OCI-M1 (cell line): ENCODE results near the gene EEF1AKMT2.
"Not testable (repeated sequence)": the region's sequence is repeated elsewhere in the genome, so short reads cannot be mapped to it uniquely, and the experiment has no call there.

Source experiments
- DNase-seq: peaks from one replicate; lab custom pipeline; 2025; lab: John Stamatoyannopoulos, UW

Gene EEF1AKMT2

DNA sequence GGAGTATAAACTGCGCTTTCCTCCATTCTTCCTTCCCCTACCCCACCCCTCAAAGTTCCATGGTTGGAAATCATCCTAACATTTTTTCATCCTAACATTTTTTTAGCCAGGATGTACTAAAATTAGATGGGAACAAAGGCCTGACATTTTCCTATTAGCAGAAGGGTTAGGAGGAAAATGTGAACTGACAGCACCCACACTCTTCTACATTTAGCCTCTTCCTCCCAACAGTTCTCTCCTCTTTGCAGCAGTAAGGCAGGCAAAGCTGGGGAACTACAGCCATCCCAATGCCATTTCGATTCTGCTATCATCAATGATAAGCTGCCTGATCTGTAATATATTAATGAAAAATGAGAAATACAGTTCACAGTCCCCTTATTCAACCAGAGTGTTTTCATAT, 36.1 kb downstream of the EEF1AKMT2 start:
- no peak for DNase-seq

DNA sequence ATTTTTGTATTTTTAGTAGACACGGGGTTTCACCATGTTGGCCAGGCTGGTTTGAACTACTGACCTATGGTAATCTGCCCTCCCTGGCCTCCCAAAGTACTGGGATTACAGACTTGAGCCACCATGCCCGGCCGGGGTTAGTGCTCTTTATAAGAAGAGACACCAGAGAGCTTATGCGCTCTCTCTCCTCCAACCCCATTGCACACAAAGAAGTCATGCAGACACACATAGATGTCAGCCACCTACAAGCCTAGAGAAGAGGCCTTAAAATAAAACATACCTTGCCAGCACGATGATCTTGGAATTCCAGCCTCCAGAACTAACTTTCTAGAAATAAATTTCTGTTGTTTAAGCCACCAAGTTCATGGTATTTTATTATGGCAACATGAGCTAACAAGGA, 37.5 kb downstream of the EEF1AKMT2 start:
- DNase-seq: no peak

GRCh38 chr10:124748953-124749645, 42.6 kb downstream of the EEF1AKMT2 start:
- peak; percentile 47 for DNase-seq

- DNase-seq: no peak
These were observed 43.5 kb downstream of the EEF1AKMT2 start for GRCh38 chr10:124748166-124748565.

DNA sequence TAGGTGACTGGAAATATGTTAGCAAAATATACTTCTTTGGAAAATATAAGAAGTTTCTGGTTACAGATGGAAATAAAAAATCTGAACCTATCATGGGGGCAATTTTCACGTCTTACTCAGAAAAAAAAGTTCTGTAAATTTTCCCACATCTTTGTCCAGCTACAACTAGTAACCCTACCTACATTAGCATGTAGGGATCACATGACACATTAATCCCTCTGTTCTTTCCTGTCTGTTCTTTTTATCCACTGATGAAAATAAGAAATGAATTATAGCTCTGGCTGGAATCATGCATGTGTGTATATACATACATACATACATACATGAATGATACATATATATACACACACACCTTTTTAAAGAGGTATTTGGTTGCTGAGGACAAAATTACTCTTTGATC, 43.9 kb downstream of the EEF1AKMT2 start:
- DNase-seq: no peak

DNA sequence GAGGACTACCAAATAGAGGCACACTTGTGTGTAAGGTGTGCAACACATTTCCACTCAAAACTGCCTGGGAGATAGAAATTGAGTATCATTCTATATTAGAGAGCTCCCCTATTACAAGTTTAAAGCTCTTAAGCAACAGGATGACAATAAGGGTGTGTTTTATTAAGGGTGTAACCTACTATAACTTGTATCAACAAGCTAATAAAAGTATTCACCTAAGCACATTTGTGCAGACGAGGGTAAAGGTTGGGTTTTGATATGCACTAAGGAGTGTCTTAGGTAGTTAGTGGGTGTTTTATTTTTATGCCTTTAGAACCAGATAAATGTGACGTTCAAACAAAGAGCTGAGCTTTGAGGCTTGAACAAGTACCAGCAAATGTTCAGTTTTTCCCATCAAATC, 44.7 kb downstream of the EEF1AKMT2 start:
- DNase-seq: no peak

GRCh38 chr10:124746447-124746846, 45.2 kb downstream of the EEF1AKMT2 start:
- not testable (repeated sequence) for DNase-seq

GRCh38 chr10:124745673-124746072, 46.0 kb downstream of the EEF1AKMT2 start:
- DNase-seq: peak; percentile 83

DNA sequence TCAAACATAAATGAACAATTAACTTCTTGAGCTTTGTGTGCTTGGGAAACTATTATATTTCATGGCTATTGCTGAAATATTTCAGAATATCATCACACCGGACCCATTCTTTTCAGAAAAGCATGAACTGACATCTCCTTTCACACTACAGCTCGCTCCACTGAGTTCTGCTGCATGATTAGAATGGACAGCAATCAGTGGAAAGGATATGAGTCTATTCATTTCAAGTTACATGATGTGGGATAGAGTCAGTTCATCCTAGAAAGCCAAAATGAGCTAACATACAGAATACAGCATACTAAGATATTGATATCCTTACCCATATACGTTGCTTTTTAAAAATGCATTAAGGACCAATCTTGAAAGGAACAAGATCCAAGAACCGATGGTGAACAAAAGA, 46.4 kb downstream of the EEF1AKMT2 start:
- no peak for DNase-seq

DNA sequence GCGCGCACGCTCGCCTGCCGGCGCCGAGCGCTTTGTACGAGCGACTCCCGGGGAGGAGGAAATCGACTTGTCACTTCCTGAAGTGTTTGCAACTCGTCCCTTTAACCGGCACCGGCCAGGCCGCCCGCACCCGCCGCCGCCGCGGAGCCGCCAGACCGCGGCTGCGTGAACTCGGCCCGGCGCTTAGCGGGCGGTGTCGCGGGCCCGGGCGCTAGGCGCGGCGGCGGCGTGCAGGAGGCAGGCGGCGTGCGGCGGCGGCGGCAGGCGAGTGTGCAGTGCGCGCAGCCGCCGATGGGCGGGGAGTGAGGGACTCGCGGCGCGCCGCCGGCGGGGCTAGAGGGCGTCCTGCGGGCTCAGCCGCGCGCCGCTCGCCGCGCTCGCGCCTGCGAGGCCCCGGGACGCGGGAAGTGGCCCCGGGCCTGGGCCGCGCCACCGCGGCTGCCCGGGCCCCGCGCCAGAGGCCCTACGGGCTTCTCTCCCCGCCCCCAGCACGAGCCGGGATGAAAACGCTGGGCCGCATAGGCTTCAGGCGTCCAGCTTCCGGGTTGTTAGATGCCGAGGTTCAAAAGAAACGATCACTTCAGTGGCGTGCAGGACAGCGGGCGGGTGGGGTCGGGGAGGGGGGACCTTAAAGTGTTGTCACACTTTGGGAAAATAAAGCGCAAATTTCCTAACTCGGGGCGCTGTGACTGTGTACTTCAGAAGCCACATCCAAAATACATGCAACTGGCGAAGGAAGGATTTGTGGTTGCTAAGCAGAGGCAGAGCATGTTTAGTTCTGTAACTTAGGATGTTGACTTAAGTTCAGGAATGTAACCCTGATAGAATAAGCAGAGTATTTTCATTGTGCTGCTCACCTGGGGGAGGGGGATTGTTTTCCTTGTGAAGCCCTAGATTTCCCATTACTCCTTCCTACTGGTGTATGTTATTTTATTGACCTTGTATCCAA, 47.3 kb downstream of the EEF1AKMT2 start, which contains the start of gene FAM53B:
Gene FAM53B (minus strand): TSS at position 277 of the 949 bp plus-strand sequence. CDS start 37,665 bp downstream, outside the sequence.
- DNase-seq: peak; percentile 92

DNA sequence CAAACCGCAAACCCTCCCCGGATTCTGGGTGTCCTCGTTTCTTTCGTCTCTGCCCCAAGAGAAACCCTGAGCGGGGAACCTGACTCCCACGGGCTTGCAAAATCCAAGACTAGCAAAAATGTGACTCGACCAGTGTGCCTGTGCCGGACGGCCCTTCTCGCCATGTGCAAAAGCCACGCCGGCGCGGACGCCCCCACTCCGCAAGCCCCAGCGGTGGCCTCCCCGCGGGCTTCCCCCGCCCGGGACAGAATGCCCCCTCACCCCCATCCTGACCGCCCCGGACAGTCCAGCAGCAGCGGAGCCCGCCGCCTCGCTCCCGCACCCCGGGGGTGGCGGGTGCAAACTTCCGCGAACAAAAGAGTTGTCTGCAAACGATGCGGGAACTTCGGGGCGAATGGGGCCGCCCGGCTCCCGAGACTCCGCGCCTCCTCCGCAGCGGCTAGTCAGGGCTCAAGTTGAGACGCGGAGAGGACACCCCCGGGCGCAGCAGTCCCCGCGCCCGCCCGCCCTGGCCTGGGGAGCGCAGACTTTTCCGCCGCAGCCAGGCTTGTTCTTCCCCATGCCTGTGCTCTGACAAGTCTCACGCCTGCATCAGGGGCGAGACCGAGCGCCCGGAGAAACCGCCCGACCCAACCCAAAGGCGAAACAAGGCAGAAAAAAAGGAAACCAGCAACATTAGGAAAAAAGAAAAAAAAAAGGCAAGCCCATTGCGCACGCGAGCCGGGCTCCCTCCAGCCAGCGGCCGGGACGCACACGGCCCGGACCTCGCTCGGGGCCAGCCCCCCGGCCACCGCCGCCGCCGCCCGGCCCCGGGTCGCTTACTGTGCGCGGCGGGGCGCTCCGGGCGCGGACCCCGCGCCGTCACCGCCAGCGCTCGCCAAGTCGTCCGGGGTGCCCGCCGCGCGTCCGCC, 48.2 kb downstream of the EEF1AKMT2 start:
- peak; percentile 59 for DNase-seq

DNA sequence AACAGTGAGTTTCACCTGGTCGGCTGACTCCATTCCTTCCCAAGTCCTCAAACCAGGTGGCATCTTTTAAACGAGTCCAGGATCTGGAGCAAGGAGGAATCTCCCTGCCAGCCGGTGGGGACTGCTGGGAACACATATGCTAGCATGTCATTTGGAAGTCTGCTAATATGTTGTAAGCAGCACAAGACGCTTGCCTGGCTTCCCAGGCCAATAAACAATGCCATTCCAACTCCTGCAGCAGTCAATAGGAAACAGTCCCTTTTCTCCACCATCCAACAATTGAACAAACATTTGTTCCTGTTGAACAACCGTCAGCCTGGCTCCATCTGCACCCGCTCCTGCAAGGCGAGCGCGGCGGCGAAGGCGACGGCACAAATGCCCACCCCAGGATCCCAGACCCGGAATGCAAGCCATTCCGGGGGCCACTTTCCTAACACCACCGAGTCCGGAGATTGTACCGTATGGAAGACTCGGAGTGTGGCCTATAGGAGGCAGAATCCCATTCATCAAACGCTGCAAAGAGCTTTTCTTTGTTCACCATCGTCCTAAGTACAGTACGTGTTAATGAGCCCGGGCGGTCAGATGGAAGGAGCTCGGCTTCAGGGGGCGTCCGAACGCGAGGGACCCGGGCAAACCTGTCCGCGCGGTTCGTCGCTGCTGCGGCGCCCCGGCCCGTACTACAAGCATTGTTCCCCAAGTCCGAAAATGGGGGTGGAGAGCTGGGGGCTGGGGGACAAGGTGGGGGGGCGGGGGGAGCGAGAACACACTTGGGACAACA, 49.1 kb downstream of the EEF1AKMT2 start:
- peak; percentile 83 for DNase-seq

DNA sequence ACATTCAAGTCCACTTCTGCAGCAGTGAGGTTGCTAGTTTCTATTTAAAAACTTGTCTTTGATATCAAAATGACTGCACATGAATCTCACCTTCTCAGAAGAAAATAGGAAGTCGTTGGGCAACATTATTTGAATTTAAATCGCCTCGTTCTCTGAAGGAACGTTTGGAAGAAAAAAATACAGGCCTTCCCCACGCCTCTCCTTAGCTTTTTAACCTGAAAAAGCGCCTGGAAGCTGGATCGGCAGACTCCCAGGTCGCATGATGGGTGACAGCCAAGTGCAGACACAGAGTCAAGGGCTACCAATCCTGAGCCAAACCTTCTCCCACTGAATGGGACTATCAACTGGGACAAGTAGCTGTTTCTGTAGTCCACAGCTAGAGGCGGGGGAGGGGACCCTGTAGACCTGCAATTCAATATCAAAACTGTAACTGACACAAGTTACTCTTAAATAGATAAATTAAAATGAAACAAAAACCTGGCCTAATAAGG, 49.7 kb downstream of the EEF1AKMT2 start:
- DNase-seq: peak; percentile 83

- peak; percentile 96 for DNase-seq
These were observed 50.3 kb downstream of the EEF1AKMT2 start for GRCh38 chr10:124741281-124741921.

DNA sequence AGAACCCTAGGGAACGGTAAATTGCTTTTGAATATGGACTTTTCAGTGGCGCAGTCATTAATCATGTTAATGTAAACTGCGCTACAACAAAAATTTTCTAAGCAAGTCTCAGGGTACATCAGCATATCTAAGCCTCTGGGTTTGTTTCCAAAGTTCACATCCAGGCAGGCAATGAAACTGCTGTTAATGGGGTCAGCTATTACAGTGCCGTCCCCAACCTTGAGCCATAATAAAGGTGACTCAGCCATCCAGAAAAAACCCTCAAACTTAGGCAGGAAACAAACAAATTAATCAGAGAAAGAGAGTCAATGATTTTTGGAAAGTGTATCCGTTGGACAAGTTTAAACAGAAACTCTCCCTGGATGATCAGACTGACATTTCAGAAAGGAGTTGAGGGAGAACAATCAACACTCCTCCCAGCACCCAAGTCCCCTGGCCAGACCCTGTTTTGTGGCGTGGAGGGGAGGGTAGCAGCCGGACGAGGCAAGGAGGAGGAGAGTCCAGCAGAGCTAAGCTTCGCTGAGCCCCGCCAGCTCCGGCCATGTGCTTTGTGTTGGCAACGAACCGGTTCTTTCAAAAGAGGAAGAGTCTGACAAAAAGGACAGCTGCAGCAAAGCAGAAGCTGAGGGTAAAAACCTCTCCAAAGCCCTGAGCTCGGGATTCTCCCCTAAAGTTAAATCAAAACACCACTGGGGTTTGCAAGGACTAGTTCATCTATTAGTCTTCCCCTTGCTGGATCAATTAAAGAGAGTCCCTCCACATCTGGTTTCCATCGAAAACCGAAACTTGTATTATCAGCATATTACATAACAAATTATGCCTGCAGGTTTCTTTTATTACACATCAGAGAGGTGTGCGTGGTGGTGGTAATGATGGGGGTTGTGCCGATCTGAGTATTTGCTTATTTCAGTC, 51.1 kb downstream of the EEF1AKMT2 start:
- peak; percentile 83 for DNase-seq

DNA sequence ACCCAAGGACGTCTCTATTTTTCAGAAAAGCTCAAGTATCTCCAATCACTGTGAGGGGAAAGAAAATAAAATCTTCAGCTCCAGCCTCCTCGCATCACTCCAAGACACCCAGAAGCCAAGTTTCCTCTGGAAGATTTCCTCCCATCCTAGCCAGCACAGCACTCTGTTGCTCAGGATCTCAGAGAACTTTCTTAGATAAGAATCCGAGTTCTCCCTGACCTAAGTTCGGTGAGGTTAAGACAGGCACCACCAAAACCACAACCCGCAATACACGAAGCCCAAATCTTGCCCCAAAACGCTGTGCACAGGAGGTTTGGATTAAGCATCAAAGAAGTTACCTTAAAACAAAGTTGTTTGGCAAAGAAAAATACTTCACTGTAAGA, 51.7 kb downstream of the EEF1AKMT2 start:
- peak; percentile 78 for DNase-seq

GRCh38 chr10:124739119-124739921, 52.4 kb downstream of the EEF1AKMT2 start:
- DNase-seq: no peak

DNA sequence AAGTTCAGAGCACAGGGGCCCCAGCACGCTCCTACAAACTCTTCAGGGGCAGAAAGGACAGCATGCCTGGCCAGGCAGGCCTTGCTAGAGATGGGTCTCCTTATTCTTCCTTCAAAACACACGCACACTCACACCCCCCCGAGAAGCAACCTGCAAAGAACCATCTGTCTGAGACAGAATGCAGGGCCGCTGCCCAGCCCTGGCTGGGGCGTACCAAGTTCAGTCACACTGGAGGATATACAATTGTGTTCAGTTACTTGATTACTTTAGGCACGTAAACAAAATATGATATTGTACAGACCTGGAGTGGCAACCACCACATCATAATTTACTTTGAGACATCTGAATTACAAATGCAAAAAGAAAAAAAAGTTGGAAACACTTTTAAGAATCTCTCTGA, 53.2 kb downstream of the EEF1AKMT2 start:
- DNase-seq: no peak

GRCh38 chr10:124737708-124738107, 54.0 kb downstream of the EEF1AKMT2 start:
- no peak for DNase-seq
